HepG2 (cell line): ENCODE results near the gene UBR4. TPM values are rescaled to one million over a fixed set of nuclear protein-coding genes. Genes with fewer than 3 reads are reported as not detected.

ENCODE experiments used
- ARID4A ChIP-seq: sonication (generic); formaldehyde crosslinking; IDR thresholded peaks from 2 replicates; pipeline ENCODE4 v1.5.0; 2020; ENCODE audit warnings: mild to moderate bottlenecking, missing genetic modification reagents, borderline replicate concordance
- BHLHE40 ChIP-seq: IDR thresholded peaks from 2 replicates; pipeline ENCODE4 v1.6.1; 2011; ENCODE audit warnings: low read length, improper control_type of control experiment
- CBX2 ChIP-seq, 2 experiments: fragments of 200-600 bp in 1 of 2; sonication (generic); formaldehyde crosslinking in 1 of 2; IDR thresholded peaks; 2 replicates each; pipeline versions ENCODE4 v1.7.0 to v1.8.1; 2018 to 2022; ENCODE audit warnings: low read depth in 2 of 2, low read length in 1 of 2, mild to moderate bottlenecking in 1 of 2, missing genetic modification reagents in 1 of 2
- CTCF ChIP-seq: sonication (generic); formaldehyde crosslinking; IDR thresholded peaks from 2 replicates; pipeline ENCODE4 v1.5.0; 2020; ENCODE audit warnings: mild to moderate bottlenecking, missing genetic modification reagents, moderate library complexity
- DPF2 ChIP-seq: sonication (generic); formaldehyde crosslinking; IDR thresholded peaks from 2 replicates; pipeline ENCODE4 v1.4.0; 2020; ENCODE audit warnings: mild to moderate bottlenecking, low read depth, missing genetic modification reagents, borderline replicate concordance
- ESRRA ChIP-seq: sonication (generic); formaldehyde crosslinking; IDR thresholded peaks from 2 replicates; pipeline ENCODE4 v1.5.1; 2020; ENCODE audit warnings: mild to moderate bottlenecking, low read depth, missing genetic modification reagents
- GABPB1 ChIP-seq: IDR thresholded peaks from 2 replicates; pipeline ENCODE4 v1.6.1; 2016; ENCODE audit warnings: mild to moderate bottlenecking, missing genetic modification reagents, moderate library complexity, missing compliant biosample characterization
- HNRNPL ChIP-seq: fragments of 200-400 bp; formaldehyde crosslinking; IDR thresholded peaks from 2 replicates; pipeline ENCODE4 v1.6.1; 2017; ENCODE audit warnings: mild to moderate bottlenecking, low read depth, low read length
- KAT2B ChIP-seq: fragments of 150-350 bp; IDR thresholded peaks from 2 replicates; pipeline ENCODE4 v1.6.1; 2014; ENCODE audit warnings: low read depth, low read length, borderline replicate concordance
- KDM5A ChIP-seq: fragments of 200-600 bp; sonication (generic); IDR thresholded peaks from 2 replicates; pipeline ENCODE4 v1.7.0; 2018; ENCODE audit warnings: antibody characterized with exemption, mild to moderate bottlenecking, low read length, borderline replicate concordance
- MYC ChIP-seq: sonication (generic); formaldehyde crosslinking; IDR thresholded peaks from 2 replicates; pipeline ENCODE4 v1.9.0; 2021; ENCODE audit warnings: missing genetic modification reagents, borderline replicate concordance
- TEAD3 ChIP-seq: optimal IDR thresholded peaks from 2 replicates; pipeline ENCODE3; 2016; ENCODE audit warnings: borderline replicate concordance
- ZC3H13 ChIP-seq: sonication (generic); formaldehyde crosslinking; IDR thresholded peaks from 2 replicates; pipeline ENCODE4 v1.8.1; 2023; ENCODE audit warnings: mild to moderate bottlenecking, missing genetic modification reagents, moderate library complexity
- ZFP91 ChIP-seq: sonication (generic); formaldehyde crosslinking; IDR thresholded peaks from 2 replicates; pipeline ENCODE4 v1.9.0; 2022; ENCODE audit warnings: missing genetic modification reagents, mild to moderate bottlenecking, borderline replicate concordance
- ZNF253 ChIP-seq: sonication (generic); formaldehyde crosslinking; IDR thresholded peaks from 2 replicates; pipeline ENCODE4 v1.8.0; 2022; ENCODE audit warnings: mild to moderate bottlenecking, missing genetic modification reagents, borderline replicate concordance
- ZNF263 ChIP-seq: sonication (generic); formaldehyde crosslinking; IDR thresholded peaks from 2 replicates; pipeline ENCODE4 v1.4.0; 2020; ENCODE audit warnings: missing genetic modification reagents
- ZNF589 ChIP-seq: sonication (generic); formaldehyde crosslinking; conservative IDR thresholded peaks from 2 replicates; pipeline ENCODE4 v1.8.0; 2022; ENCODE audit warnings: mild to moderate bottlenecking, moderate library complexity, missing genetic modification reagents
- ZNF616 ChIP-seq: sonication (generic); formaldehyde crosslinking; IDR thresholded peaks from 2 replicates; pipeline ENCODE4 v1.5.0; 2020; ENCODE audit warnings: low read depth, mild to moderate bottlenecking, missing genetic modification reagents
- ZNF768 ChIP-seq: sonication (generic); formaldehyde crosslinking; IDR thresholded peaks from 2 replicates; pipeline ENCODE4 v1.4.0; 2020; ENCODE audit warnings: missing genetic modification reagents
- ZNF850 ChIP-seq: sonication (generic); formaldehyde crosslinking; conservative IDR thresholded peaks from 2 replicates; pipeline ENCODE4 v1.9.0; 2021; ENCODE audit warnings: mild to moderate bottlenecking, missing genetic modification reagents
- polyA plus RNA-seq, 8 experiments: library from polyadenylated mRNA; depleted of rRNA in 3 of 8; stranded (reverse) in 7 of 8; unstranded in 1 of 8; fragments of >200 nt; fragmentation: Illumina TruSeq in 4 of 8; extraction: Trizol in 4 of 8; gene quantifications; 2 replicates each; pipeline versions ENCODE4 v1.2.1 to v1.2.3, GENCODE V29; 2011 to 2016; ENCODE audit warnings: low read depth in 4 of 8, missing spikeins in 1 of 8, mixed read lengths in 1 of 8; ENCODE audit not compliant: insufficient read depth in 1 of 8
- total RNA-seq, 5 experiments: library from RNA; depleted of rRNA; stranded (reverse); fragments of >200 nt; fragmentation: Illumina TruSeq; extraction: Trizol; gene quantifications; 2 replicates each; pipeline ENCODE4 v1.2.3, GENCODE V29; 2016; ENCODE audit warnings: low read depth in 1 of 5

Gene UBR4
- total and polyA plus RNA-seq, 2 of the 13 experiments (the other 11 are each of a cell fraction or from before 2014, with no cell fraction given): 59.1 to 106 TPM

GRCh38 chr1:19067182-19067911 lies 142.7 kb downstream of the UBR4 start (continued):
- TF ChIP-seq CTCF (CRISPR knock-in tag): peak; percentile 36; the same call in 1 of the 2 replicates
- peak; percentile 83 for TF ChIP-seq ZNF263 (CRISPR knock-in tag)
- TF ChIP-seq ZNF768 (CRISPR knock-in tag): peak; percentile 100
- no peak for TF ChIP-seq DPF2
- TF ChIP-seq ZNF616 (CRISPR knock-in tag): no peak
- TF ChIP-seq ESRRA (CRISPR knock-in tag): peak; percentile 52; the same call in 1 of the 2 replicates
- no peak for TF ChIP-seq CBX2 (IDR thresholded peaks at IDR 0.05; ENCODE audit: low read depth, low read length)
- TF ChIP-seq CBX2 (CRISPR knock-in tag; IDR thresholded peaks at IDR 0.05; ENCODE audit: low read depth): no peak
- peak; percentile 16; the same call in 1 of the 2 replicates for TF ChIP-seq ZFP91 (CRISPR knock-in tag)
- TF ChIP-seq ZC3H13: 0 out of 2 replicates have a peak, but pooled peaks have one; percentile 22
- TF ChIP-seq MYC (CRISPR knock-in tag): no peak
- 0 out of 2 replicates have a peak, but pooled peaks have one; percentile 48 for TF ChIP-seq ZNF589 (CRISPR knock-in tag)
- peak; percentile 80; the same call in 1 of the 2 replicates for TF ChIP-seq ZNF850 (CRISPR knock-in tag)
- TF ChIP-seq ZNF253 (CRISPR knock-in tag): no peak
- TF ChIP-seq ARID4A (CRISPR knock-in tag): peak; percentile 40; the same call in 1 of the 2 replicates
- peak; percentile 77 for TF ChIP-seq TEAD3
- TF ChIP-seq KDM5A: no peak
- peak; percentile 13; the same call in 1 of the 2 replicates for TF ChIP-seq GABPB1
- peak; percentile 88 for TF ChIP-seq HNRNPL
- no peak for TF ChIP-seq KAT2B
- peak; percentile 77 for TF ChIP-seq BHLHE40
